Karpas-422 (cell line): ENCODE measurements around the gene TTC9. TPM values are rescaled to one million over a fixed set of nuclear protein-coding genes. Genes with fewer than 3 reads are reported as not detected.

Experiments used
- DNase-seq: peaks from one replicate; pipeline ENCODE4 v3.0.0-alpha.2; 2015
- H2AFZ ChIP-seq: fragments of 200-600 bp; sonication (generic); 2 replicates; pipeline ENCODE4 v1.6.1; 2014; ENCODE audit warnings: antibody characterized with exemption, low read length, mixed read lengths
- H3K27ac ChIP-seq: fragments of 200-600 bp; sonication (generic); 2 replicates; pipeline ENCODE4 v1.5.1; 2014; ENCODE audit warnings: mild to moderate bottlenecking, low read length, moderate library complexity
- H3K27me3 ChIP-seq: fragments of 200-600 bp; sonication (generic); 2 replicates; pipeline ENCODE4 v1.6.1; 2014; ENCODE audit warnings: low read length, mixed read lengths
- H3K36me3 ChIP-seq: fragments of 200-600 bp; sonication (generic); 2 replicates; pipeline ENCODE4 v1.6.1; 2014; ENCODE audit warnings: low read length, mixed read lengths; ENCODE audit not compliant: insufficient read depth
- H3K4me1 ChIP-seq: fragments of 200-600 bp; sonication (generic); 2 replicates; pipeline ENCODE4 v1.6.1; 2014; ENCODE audit warnings: mild to moderate bottlenecking, low read length, mixed read lengths
- H3K4me2 ChIP-seq: fragments of 200-600 bp; sonication (generic); 2 replicates; pipeline ENCODE4 v1.6.1; 2014; ENCODE audit warnings: low read length, low read depth, mild to moderate bottlenecking; ENCODE audit not compliant: poor library complexity, severe bottlenecking
- H3K4me3 ChIP-seq: fragments of 200-600 bp; sonication (generic); 2 replicates; pipeline ENCODE4 v1.5.1; 2014; ENCODE audit warnings: mild to moderate bottlenecking, antibody characterized with exemption, low read length, mixed read lengths
- H3K79me2 ChIP-seq: fragments of 200-600 bp; sonication (generic); 2 replicates; pipeline ENCODE4 v1.6.1; 2014; ENCODE audit warnings: mild to moderate bottlenecking, low read length, mixed read lengths
- H3K9ac ChIP-seq: fragments of 200-600 bp; sonication (generic); 2 replicates; pipeline ENCODE4 v1.6.0; 2014; ENCODE audit warnings: low read length
- H3K9me2 ChIP-seq: fragments of 200-600 bp; sonication (generic), shearing (Covaris generic); replicated peaks from 2 replicates; pipeline ENCODE4 v1.6.0; 2014; ENCODE audit warnings: mild to moderate bottlenecking, low read length, moderate library complexity; ENCODE audit not compliant: insufficient read depth
- H3K9me3 ChIP-seq: fragments of 300-700, 200-600 bp; sonication (generic); 2 replicates; pipeline ENCODE4 v1.6.1; 2014; ENCODE audit warnings: low read length, mixed read lengths
- H4K20me1 ChIP-seq: fragments of 200-600 bp; sonication (generic); 2 replicates; pipeline ENCODE4 v1.6.1; 2014; ENCODE audit warnings: mild to moderate bottlenecking, antibody characterized with exemption, low read length, low read depth; ENCODE audit not compliant: insufficient read depth
- total RNA-seq: library from RNA; depleted of rRNA; stranded (reverse); fragments of >200 nt; shearing (Covaris generic); gene quantifications from 2 replicates; pipeline ENCODE4 v1.2.3, GENCODE V29; 2014; ENCODE audit warnings: low replicate concordance

Gene TTC9
- total RNA-seq, 1 experiment from 2014 or later, result 6.1 TPM

GRCh38 chr14:70716958-70717357 is 75.2 kb downstream of the TTC9 start:
- no peak for DNase-seq
- Histone ChIP-seq H2AFZ (no peak overlapping the region), H3K9me2 (no peaks in the 10 kb centered on the region), H3K9me3 (no peaks in the 10 kb centered on the region), H3K4me1 (no peaks in the 10 kb centered on the region), H3K79me2 (no peaks in the 10 kb centered on the region), H3K27me3 (no peaks in the 10 kb centered on the region), H3K4me3 (no peak overlapping the region), H3K36me3 (no peaks in the 10 kb centered on the region), H3K27ac (no peak overlapping the region), H3K9ac (no peak overlapping the region), H3K4me2 (no peak overlapping the region), H4K20me1 (no peaks in the 10 kb centered on the region)

DNA sequence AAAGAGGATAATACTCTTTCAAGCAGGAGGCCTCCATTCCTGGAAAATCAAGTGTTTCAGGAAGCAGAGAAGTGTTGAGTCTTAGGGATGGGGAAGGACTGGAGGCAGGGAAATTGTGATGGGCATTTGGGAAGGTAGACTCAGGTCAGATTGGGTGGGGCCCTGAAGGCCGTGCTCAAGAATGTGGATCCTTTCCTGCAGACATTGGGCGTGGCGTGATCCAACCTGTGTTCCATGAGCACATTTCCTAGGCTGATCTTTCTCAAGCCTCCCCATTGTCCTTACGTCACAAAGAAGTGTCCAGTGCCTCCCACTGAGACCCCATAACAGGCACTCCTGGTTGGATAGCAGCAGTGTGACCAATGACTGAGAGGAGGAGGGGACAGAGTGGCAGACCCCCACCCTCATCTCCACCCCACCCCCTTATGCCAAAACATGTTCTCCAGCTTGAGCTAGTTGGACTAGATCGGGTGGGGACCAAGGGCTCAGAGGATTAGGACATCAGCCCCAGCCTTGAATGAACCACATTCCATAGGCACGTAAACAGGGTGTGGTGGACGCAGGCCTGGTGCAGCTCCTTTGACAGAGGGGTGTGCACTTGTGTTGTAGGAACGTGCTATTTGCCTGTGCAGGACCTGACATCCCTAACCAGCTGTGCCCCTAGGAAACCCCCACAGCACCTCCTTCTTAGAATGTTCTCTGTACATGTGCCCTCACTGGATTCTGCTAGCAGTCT is 76.8 kb downstream of the TTC9 start:
- H4K20me1 ChIP-seq, result no peaks in the 10 kb centered on the region
- H3K27me3 ChIP-seq, result no peaks in the 10 kb centered on the region
- DNase-seq, result no peak
- no peak overlapping the region for H2AFZ ChIP-seq
- H3K4me3 ChIP-seq, result no peak overlapping the region
- H3K9me3 ChIP-seq, result no peaks in the 10 kb centered on the region
- no peak overlapping the region for H3K9ac ChIP-seq
- no peaks in the 10 kb centered on the region for H3K36me3 ChIP-seq
- no peaks in the 10 kb centered on the region for H3K9me2 ChIP-seq
- H3K4me1 ChIP-seq, result no peaks in the 10 kb centered on the region
- no peak overlapping the region for H3K4me2 ChIP-seq
- H3K27ac ChIP-seq, result no peak overlapping the region
- no peaks in the 10 kb centered on the region for H3K79me2 ChIP-seq

DNA sequence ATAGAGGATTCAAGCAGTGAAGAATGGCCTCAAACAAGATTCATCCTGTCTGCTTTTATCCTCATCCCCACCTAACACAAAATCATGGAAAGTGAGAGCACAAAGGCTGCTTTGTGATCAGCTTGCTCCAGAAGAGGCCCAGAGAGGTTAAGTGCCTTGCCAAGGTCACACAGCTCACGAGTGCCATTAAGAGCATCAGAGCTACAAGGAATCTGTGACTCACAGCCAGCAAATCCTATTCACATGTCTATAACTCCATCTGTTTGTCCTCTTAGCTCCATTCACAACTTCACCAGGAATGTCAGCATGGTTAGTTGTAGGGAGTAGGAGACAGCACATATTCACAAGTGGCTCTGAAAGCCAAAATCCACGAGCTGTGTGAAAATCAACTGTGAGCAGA is 79.8 kb downstream of the TTC9 start:
- Histone ChIP-seq H3K4me3 (no peak overlapping the region), H3K9me2 (no peaks in the 10 kb centered on the region), H3K27ac (no peak overlapping the region), H4K20me1 (no peaks in the 10 kb centered on the region), H3K79me2 (no peaks in the 10 kb centered on the region), H3K27me3 (no peaks in the 10 kb centered on the region), H3K9ac (no peak overlapping the region), H3K9me3 (no peaks in the 10 kb centered on the region), H3K4me2 (no peak overlapping the region), H3K36me3 (no peaks in the 10 kb centered on the region), H2AFZ (no peak overlapping the region), H3K4me1 (0 out of 2 replicates have a peak, but pooled peaks cover under 1% of the 10 kb centered on the region)
- DNase-seq, result no peak

DNA sequence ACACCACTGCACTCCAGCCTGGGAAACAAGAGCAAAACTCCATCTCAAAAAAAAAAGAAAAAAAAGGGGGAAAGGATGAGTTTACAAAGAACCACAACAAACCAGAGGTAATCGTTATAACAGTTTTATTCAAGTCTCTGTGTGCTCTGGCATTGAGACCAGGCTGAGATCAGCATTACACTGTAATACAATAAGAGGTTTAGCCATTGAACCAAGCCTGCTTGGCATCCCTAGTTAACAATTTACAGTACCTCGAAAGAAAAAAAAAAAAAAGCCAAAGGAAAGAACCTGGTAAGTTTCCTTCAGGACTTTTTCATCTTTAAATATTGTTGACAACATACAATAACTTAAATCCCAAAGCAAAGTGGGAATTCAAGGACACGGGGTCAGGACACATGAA is 80.7 kb downstream of the TTC9 start:
- Histone ChIP-seq H3K4me1 (peaks cover 9% of the 10 kb centered on the region), H3K9ac (no peak overlapping the region), H4K20me1 (no peaks in the 10 kb centered on the region), H3K9me2 (no peaks in the 10 kb centered on the region), H2AFZ (no peak overlapping the region), H3K79me2 (no peaks in the 10 kb centered on the region), H3K4me2 (no peak overlapping the region), H3K36me3 (no peaks in the 10 kb centered on the region), H3K27me3 (no peaks in the 10 kb centered on the region), H3K27ac (no peak overlapping the region), H3K4me3 (no peak overlapping the region), H3K9me3 (no peaks in the 10 kb centered on the region)
- DNase-seq, result no peak

GRCh38 chr14:70723276-70723675 is 81.6 kb downstream of the TTC9 start:
- Histone ChIP-seq H3K27me3 (no peaks in the 10 kb centered on the region), H3K4me3 (no peak overlapping the region), H3K27ac (no peak overlapping the region), H3K9me2 (no peaks in the 10 kb centered on the region), H2AFZ (no peak overlapping the region), H3K36me3 (no peaks in the 10 kb centered on the region), H3K79me2 (no peaks in the 10 kb centered on the region), H3K9me3 (no peaks in the 10 kb centered on the region), H3K4me2 (no peak overlapping the region), H3K4me1 (peaks cover 12% of the 10 kb centered on the region), H4K20me1 (no peaks in the 10 kb centered on the region), H3K9ac (no peak overlapping the region)
- no peak for DNase-seq

DNA sequence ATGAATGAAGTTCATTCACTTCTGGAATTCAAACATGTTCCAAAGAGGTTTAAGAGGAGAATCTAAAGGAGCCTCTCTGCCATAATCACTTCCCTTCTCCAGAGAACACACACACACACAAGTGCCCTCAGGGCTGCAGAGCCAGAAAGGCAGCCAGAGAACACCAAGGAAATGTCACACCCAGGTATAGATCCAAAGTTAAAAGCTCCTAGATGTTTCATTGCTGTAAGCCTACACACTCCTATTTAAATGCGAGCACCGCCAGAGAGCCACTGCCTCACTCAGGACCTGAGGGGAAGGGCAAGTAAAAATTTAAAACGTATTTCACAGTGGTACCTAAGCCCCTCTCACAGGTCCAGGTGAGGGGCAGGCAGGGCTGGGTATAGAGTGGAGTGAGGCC is 82.4 kb downstream of the TTC9 start:
- Histone ChIP-seq H3K9me2 (no peaks in the 10 kb centered on the region), H4K20me1 (no peaks in the 10 kb centered on the region), H3K4me2 (no peak overlapping the region), H3K27ac (no peak overlapping the region), H3K9me3 (no peaks in the 10 kb centered on the region), H3K27me3 (no peaks in the 10 kb centered on the region), H3K4me1 (peaks cover 12% of the 10 kb centered on the region), H3K9ac (no peak overlapping the region), H3K79me2 (no peaks in the 10 kb centered on the region), H2AFZ (no peak overlapping the region), H3K36me3 (0 out of 2 replicates have a peak, but pooled peaks cover 4% of the 10 kb centered on the region), H3K4me3 (no peak overlapping the region)
- DNase-seq, result no peak

DNA sequence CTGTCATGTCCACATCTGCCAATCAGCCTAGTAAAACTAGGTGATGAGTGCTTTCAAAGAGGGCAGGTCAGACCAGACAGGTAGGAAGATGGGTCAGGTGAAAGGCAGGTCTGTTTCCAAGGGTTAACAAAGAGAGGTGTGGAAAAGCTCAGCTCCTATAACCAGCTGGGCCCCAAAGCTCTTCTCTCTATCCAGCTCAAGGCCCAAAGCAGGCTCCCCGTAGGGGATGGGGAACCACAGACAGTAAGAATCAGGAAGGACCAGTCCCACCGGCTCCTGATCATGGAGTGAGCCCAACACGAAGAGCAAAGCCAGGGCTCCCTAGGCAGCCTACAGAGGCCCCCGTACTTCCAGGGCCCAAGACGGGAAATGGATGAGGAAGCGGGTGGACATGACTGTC is 83.2 kb downstream of the TTC9 start:
- no peaks in the 10 kb centered on the region for H3K79me2 ChIP-seq
- no peaks in the 10 kb centered on the region for H3K27me3 ChIP-seq
- H3K9ac ChIP-seq, result no peak overlapping the region
- H3K4me3 ChIP-seq, result no peak overlapping the region
- no peak for DNase-seq
- 0 out of 2 replicates have a peak, but pooled peaks cover 7% of the 10 kb centered on the region for H3K36me3 ChIP-seq
- H3K4me2 ChIP-seq, result no peak overlapping the region
- H2AFZ ChIP-seq, result no peak overlapping the region
- peaks cover 12% of the 10 kb centered on the region for H3K4me1 ChIP-seq
- no peaks in the 10 kb centered on the region for H4K20me1 ChIP-seq
- no peaks in the 10 kb centered on the region for H3K9me2 ChIP-seq
- no peak overlapping the region for H3K27ac ChIP-seq
- no peaks in the 10 kb centered on the region for H3K9me3 ChIP-seq
